Measurements from ENCODE around the gene RNF220.

RNF220 gene

DNA sequence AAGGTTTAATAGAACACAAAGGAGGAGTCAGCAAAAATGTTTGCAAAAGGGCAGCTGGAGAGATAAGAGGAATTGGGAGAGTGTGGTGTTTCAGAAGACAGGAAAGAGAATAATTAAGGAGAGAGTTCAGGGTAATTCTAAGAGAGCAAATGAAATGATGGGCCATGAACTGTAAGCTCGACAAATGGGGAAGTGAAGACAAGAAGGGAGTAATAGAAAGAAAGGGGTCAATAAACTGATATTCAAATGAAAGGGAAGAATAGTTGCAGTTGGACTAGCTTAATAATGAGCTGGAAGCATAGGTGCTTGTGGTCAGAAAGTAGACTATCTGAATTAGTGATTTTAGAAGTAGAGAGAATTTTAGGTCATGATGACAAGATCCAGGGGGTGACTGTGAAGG is 15.6 kb upstream of the RNF220 start:
- H3K9me3 Mint-ChIP-seq, result no peaks in the 10 kb centered on the region
- H3K4me3 Mint-ChIP-seq, result no peak overlapping the region
- H3K36me3 Mint-ChIP-seq (ENCODE audit: low read depth), result no peaks in the 10 kb centered on the region
- H3K27ac Mint-ChIP-seq, result no peak overlapping the region
- H3K27me3 Mint-ChIP-seq, result peaks cover 17% of the 10 kb centered on the region
- DNase-seq, result no peak
- no peaks in the 10 kb centered on the region for H3K4me1 Mint-ChIP-seq (ENCODE audit: low read depth)

DNA sequence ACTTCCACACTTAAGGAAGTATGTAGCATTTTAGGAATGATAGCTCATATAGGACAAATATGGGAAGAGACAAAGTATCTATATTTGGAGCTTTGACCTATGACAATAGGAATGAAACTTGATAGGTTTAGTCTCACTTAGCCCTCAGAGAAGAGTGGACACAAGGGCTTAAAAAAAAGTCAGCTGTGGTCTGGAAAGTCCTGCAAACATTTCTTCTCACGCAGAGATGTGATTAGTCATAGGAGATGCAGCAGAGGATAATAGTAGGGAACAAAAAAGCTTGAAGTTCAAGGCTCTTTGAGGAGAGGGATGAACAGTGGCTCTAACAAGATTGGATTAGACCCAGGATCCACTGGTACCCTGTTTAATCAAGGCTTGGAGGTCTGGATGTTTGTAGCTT is 14.8 kb upstream of the RNF220 start:
- no peaks in the 10 kb centered on the region for H3K9me3 Mint-ChIP-seq
- no peaks in the 10 kb centered on the region for H3K36me3 Mint-ChIP-seq (ENCODE audit: low read depth)
- no peak overlapping the region for H3K4me3 Mint-ChIP-seq
- H3K4me1 Mint-ChIP-seq (ENCODE audit: low read depth), result no peaks in the 10 kb centered on the region
- H3K27ac Mint-ChIP-seq, result no peak overlapping the region
- DNase-seq, result no peak
- peaks cover 18% of the 10 kb centered on the region for H3K27me3 Mint-ChIP-seq

GRCh38 chr1:44401256-44402228 is 3.5 kb upstream of the RNF220 start:
- Mint-ChIP-seq H3K4me3 (no peak overlapping the region), H3K9me3 (no peaks in the 10 kb centered on the region), H3K4me1 (ENCODE audit: low read depth) (peaks cover 24% of the 10 kb centered on the region), H3K36me3 (ENCODE audit: low read depth) (no peaks in the 10 kb centered on the region), H3K27ac (no peak overlapping the region), H3K27me3 (peaks cover 82% of the 10 kb centered on the region)
- no peak for DNase-seq

- Mint-ChIP-seq H3K9me3 (no peaks in the 10 kb centered on the region), H3K36me3 (ENCODE audit: low read depth) (no peaks in the 10 kb centered on the region), H3K4me1 (ENCODE audit: low read depth) (peaks cover 35% of the 10 kb centered on the region), H3K4me3 (peak overlapping the region; percentile 82), H3K27me3 (peaks cover 55% of the 10 kb centered on the region), H3K27ac (no peak overlapping the region)
- DNase-seq, result peak; percentile 60
Observed at GRCh38 chr1:44405798-44406736, 1.0 kb downstream of the RNF220 start.

DNA sequence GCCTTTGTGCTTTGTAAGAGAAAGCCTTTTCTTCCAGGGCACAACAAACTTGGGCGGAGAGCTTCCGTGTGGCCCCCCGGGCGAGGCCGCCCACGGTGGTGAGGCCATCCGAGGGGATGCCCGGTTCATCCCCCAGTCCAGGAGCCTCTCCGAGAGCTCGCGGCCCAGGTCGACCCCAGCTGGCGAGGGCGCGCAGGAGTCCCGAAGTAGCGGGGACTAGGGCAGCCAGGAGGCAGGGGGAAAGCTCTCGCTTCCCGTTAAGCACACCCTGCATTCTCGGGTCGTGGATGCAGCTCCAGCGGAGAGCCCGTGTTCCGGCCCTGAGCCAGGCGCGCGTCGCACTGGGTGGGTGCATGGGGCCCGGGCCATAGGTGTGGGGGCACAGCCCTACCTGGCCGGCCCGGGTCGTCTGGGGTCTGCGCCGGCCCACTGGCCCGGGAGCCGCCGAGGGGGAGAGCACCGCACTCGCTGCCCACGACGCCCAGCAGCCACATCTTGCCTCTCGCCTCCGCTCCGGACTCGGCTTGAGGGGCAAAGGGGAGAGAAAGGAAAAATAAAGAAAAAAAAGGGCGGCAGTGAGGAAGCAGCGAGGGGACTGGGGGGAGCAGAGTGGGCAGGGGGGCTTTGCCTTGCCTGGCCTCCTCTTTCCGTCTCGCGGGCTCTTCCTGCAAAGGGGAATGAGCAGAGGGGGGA is 1.8 kb downstream of the RNF220 start:
- H3K27ac Mint-ChIP-seq, result no peak overlapping the region
- peak overlapping the region; percentile 41 for H3K4me3 Mint-ChIP-seq
- peaks cover 46% of the 10 kb centered on the region for H3K27me3 Mint-ChIP-seq
- no peaks in the 10 kb centered on the region for H3K9me3 Mint-ChIP-seq
- peak; percentile 59 for DNase-seq
- H3K4me1 Mint-ChIP-seq (ENCODE audit: low read depth), result peaks cover 35% of the 10 kb centered on the region
- no peaks in the 10 kb centered on the region for H3K36me3 Mint-ChIP-seq (ENCODE audit: low read depth)

DNA sequence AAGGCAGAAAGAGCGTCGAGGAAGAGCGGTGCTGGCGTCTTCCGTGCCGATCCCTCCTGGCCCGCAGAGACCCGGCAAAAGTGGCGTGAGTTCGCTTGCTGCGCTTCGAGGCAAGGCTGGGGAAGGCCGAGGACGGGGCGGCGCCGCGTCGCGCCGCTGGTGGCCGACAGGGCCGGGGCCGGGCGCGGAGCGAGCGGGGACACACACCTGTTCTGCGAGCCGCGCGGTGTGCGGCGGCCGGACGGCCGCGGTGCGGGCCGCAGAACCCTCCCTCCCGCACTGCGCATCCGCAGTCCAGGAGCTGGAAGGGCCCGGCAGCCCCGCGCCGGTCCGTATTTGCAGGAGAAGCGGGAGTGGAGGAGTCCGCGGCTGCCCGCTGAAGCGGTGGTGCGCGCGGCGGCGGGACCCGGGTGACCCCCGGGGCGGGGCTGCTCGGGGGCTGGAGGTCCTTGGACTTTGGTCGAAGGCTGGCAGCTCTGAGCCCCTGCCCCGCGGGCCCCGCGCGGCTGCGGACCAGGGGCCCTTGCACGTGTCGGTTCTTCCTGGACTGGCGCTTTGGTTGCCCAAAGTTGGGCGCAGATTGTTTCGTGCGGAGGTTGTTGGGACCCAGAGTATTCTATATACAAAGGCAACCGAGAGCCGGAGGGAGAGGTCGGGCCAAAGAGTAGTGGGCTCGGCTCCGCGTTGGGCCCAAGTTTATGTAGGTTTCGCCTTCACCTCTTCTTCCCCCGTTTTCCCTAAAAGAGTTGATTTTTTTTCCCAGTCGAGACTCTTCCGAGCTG is 2.6 kb downstream of the RNF220 start:
- H3K4me3 Mint-ChIP-seq, result peak overlapping the region; percentile 41
- no peaks in the 10 kb centered on the region for H3K9me3 Mint-ChIP-seq
- peaks cover 40% of the 10 kb centered on the region for H3K27me3 Mint-ChIP-seq
- no peaks in the 10 kb centered on the region for H3K36me3 Mint-ChIP-seq (ENCODE audit: low read depth)
- peak overlapping the region; percentile 44 for H3K27ac Mint-ChIP-seq
- peaks cover 35% of the 10 kb centered on the region for H3K4me1 Mint-ChIP-seq (ENCODE audit: low read depth)
- peak; percentile 41 for DNase-seq

GRCh38 chr1:44408212-44408582 is 3.1 kb downstream of the RNF220 start:
- Mint-ChIP-seq H3K27ac (peak overlapping the region; percentile 15), H3K4me1 (ENCODE audit: low read depth) (peaks cover 35% of the 10 kb centered on the region), H3K27me3 (peaks cover 34% of the 10 kb centered on the region), H3K9me3 (no peaks in the 10 kb centered on the region), H3K4me3 (peak overlapping the region; percentile 56), H3K36me3 (ENCODE audit: low read depth) (no peaks in the 10 kb centered on the region)
- peak; percentile 42 for DNase-seq

GRCh38 chr1:44408632-44409602 is 3.9 kb downstream of the RNF220 start:
- H3K27ac Mint-ChIP-seq, result peak overlapping the region; percentile 15
- H3K9me3 Mint-ChIP-seq, result no peaks in the 10 kb centered on the region
- peaks cover 35% of the 10 kb centered on the region for H3K4me1 Mint-ChIP-seq (ENCODE audit: low read depth)
- no peaks in the 10 kb centered on the region for H3K36me3 Mint-ChIP-seq (ENCODE audit: low read depth)
- peak; percentile 50 for DNase-seq
- peaks cover 32% of the 10 kb centered on the region for H3K27me3 Mint-ChIP-seq
- H3K4me3 Mint-ChIP-seq, result peak overlapping the region; percentile 56

- Mint-ChIP-seq H3K27ac (no peak overlapping the region), H3K36me3 (ENCODE audit: low read depth) (no peaks in the 10 kb centered on the region), H3K4me1 (ENCODE audit: low read depth) (peaks cover 34% of the 10 kb centered on the region), H3K27me3 (peaks cover 25% of the 10 kb centered on the region), H3K4me3 (no peak overlapping the region), H3K9me3 (no peaks in the 10 kb centered on the region)
- no peak for DNase-seq
Observed at GRCh38 chr1:44409757-44410156, 4.7 kb downstream of the RNF220 start.

DNA sequence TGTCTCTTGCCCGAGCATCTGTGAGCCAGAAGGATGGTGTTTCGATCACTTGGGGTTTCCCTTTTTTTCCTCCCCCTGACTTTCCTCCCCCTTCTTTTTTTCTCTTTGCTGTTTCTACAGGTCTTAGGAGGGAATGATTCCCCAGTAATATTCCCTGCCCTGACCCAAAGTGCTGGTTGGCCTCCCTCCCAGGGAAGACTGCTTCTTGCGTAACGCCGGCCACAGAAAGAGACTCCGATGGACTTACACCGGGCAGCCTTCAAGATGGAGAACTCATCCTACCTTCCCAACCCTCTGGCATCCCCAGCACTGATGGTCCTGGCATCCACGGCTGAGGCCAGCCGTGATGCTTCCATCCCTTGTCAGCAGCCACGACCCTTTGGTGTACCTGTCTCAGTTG is 6.8 kb downstream of the RNF220 start:
- no peaks in the 10 kb centered on the region for H3K36me3 Mint-ChIP-seq (ENCODE audit: low read depth)
- no peak overlapping the region for H3K4me3 Mint-ChIP-seq
- no peak for DNase-seq
- peaks cover 18% of the 10 kb centered on the region for H3K27me3 Mint-ChIP-seq
- peaks cover 19% of the 10 kb centered on the region for H3K4me1 Mint-ChIP-seq (ENCODE audit: low read depth)
- H3K9me3 Mint-ChIP-seq, result no peaks in the 10 kb centered on the region
- no peak overlapping the region for H3K27ac Mint-ChIP-seq

DNA sequence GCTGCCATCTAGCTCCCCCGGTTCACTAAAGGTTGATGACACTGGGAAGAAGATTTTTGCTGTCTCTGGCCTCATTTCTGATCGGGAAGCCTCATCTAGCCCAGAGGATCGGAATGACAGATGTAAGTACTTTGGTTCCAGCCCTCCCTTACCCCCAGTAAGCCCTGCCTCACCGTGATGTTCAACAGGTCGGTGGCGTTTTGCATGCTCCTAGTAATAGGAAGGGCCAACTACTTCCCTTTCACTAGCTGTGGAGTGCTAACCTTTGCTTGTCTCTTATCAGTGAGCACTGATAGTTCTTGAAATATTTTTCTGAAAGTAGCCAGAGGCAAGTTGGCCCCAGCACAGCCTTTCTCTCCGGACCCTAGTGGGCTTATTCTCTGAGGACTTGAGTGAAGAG is 7.5 kb downstream of the RNF220 start:
- Mint-ChIP-seq H3K4me1 (ENCODE audit: low read depth) (peaks cover 18% of the 10 kb centered on the region), H3K9me3 (no peaks in the 10 kb centered on the region), H3K36me3 (ENCODE audit: low read depth) (no peaks in the 10 kb centered on the region), H3K4me3 (no peak overlapping the region), H3K27ac (no peak overlapping the region), H3K27me3 (peaks cover 21% of the 10 kb centered on the region)
- DNase-seq, result no peak

DNA sequence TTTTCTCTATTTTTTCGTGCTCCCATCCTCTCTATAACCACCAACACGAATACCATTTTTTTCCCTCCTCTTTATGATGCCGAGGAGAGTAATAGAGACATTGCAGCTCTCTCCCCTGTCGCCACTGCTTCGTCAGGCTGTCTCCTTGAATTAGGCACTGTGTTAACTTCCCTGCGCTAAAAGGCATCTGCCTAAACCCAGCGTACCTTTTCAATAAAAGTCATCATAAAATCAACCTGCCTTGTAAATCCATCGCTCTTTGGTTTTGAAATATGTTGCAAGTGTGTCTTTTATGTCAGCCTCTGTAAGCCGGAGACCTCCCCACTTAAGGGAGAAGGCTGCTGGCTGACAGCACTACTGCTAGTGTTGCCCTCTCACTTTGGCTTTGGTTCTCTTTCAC is 8.7 kb downstream of the RNF220 start:
- DNase-seq, result no peak
- H3K9me3 Mint-ChIP-seq, result no peaks in the 10 kb centered on the region
- peaks cover 27% of the 10 kb centered on the region for H3K27me3 Mint-ChIP-seq
- no peaks in the 10 kb centered on the region for H3K36me3 Mint-ChIP-seq (ENCODE audit: low read depth)
- H3K4me3 Mint-ChIP-seq, result no peak overlapping the region
- peaks cover 12% of the 10 kb centered on the region for H3K4me1 Mint-ChIP-seq (ENCODE audit: low read depth)
- H3K27ac Mint-ChIP-seq, result no peak overlapping the region

DNA sequence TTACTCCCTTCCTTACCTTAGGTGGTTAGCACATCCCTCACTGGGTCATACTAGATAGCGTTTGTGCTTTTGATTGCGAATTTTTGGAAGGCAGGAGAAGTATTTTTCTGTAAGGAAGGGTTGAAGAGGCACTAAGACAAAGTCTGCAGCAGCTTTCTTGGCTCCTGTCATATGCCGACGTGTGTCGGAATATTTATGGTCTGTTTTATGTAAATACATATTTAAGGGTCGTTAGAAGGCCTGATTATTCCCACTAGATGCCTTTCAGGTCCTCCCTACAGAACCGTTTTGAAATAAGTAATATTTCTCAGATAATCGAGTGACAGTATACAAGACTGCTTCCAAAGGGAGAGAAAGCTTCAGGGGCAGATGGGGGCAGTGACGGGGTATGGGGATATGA is 10.0 kb downstream of the RNF220 start:
- H3K9me3 Mint-ChIP-seq, result no peaks in the 10 kb centered on the region
- H3K4me3 Mint-ChIP-seq, result no peak overlapping the region
- H3K36me3 Mint-ChIP-seq (ENCODE audit: low read depth), result no peaks in the 10 kb centered on the region
- H3K27ac Mint-ChIP-seq, result no peak overlapping the region
- H3K27me3 Mint-ChIP-seq, result peaks cover 37% of the 10 kb centered on the region
- H3K4me1 Mint-ChIP-seq (ENCODE audit: low read depth), result peaks cover 5% of the 10 kb centered on the region
- no peak for DNase-seq
